ENCODE data around the gene SLAMF6. TPM values are rescaled to one million over a fixed set of nuclear protein-coding genes. Genes with fewer than 3 reads are reported as not detected.

Gene SLAMF6
- polyA plus RNA-seq, 2 of the 4 experiments (the other 2 are of a cell fraction), result not detected

- POLR2A ChIA-PET, result no interaction called here
- Histone ChIP-seq H3K27ac (no peak overlapping the region), H3K4me3 (no peak overlapping the region), H3K9me3 (no peaks in the 10 kb centered on the region), H3K4me2 (no peak overlapping the region), H3K4me1 (peaks cover 8% of the 10 kb centered on the region)
- CTCF ChIA-PET, result interaction anchor here (0.5 kb wide), 1 partner anchor 518 kb away, joined by 3 read pairs; no protein-coding TSS in a partner anchor
- 59% methylated on average over 3 of the region's 3 CpGs for WGBS (ENCODE audit: missing lambda C conversion rate)
- no peak for DNase-seq (ENCODE audit: low read depth in 1 of 2, low spot score in 1 of 2)
- no peak for FAIRE-seq
- no peak for TF ChIP-seq FOSL2 (IDR thresholded peaks at IDR 0.05)
- no peak for TF ChIP-seq FOSL2 (CRISPR knock-in tag; IDR thresholded peaks at IDR 0.05)
- no peak for TF ChIP-seq PBX3 (IDR thresholded peaks at IDR 0.05)
- no peak for TF ChIP-seq ZNF302 (CRISPR knock-in tag; IDR thresholded peaks at IDR 0.05)
- no peak for TF ChIP-seq CBX2 (IDR thresholded peaks at IDR 0.05; ENCODE audit: borderline replicate concordance, low read depth)
- no peak for TF ChIP-seq HDAC2 (IDR thresholded peaks at IDR 0.05)
- TF ChIP-seq RFX5 (IDR thresholded peaks at IDR 0.05), result no peak
- TF ChIP-seq CHD4 (IDR thresholded peaks at IDR 0.05; ENCODE audit: borderline replicate concordance), result no peak
- TF ChIP-seq RCOR1 (IDR thresholded peaks at IDR 0.05; ENCODE audit: low read depth, low read length), result no peak
- TF ChIP-seq HES2 (IDR thresholded peaks at IDR 0.05), result no peak
- no peak for TF ChIP-seq EHF (CRISPR knock-in tag; IDR thresholded peaks at IDR 0.05)
- ATAC-seq, result no peak
Measured at GRCh38 chr1:160548183-160548582, 25.1 kb upstream of the SLAMF6 start.

DNA sequence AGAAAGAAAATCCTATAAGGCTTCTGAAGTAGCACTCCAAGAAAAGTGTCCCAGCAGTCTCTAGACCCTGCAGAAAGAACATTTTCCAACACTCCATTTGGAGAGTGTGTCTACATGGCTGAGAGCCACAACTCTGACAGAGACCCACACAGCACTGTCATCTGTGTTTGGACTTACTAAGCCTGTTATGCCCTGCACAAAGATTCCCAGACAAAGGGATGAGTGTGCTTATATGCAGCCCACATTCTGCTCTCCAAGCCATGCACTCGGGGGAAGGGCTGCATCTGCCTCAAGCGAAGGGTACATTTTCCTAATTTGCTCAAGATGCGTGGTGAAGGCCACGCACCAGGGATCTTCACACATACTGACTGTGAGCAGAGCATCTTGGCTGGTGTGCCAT lies 24.4 kb upstream of the SLAMF6 start:
- Histone ChIP-seq H3K4me3 (no peak overlapping the region), H3K4me2 (no peak overlapping the region), H3K4me1 (peaks cover 16% of the 10 kb centered on the region), H3K27ac (no peak overlapping the region), H3K9me3 (no peaks in the 10 kb centered on the region)
- TF ChIP-seq GATA3 (IDR thresholded peaks at IDR 0.05; ENCODE audit: borderline replicate concordance), result no peak
- TF ChIP-seq, protein P1, sequence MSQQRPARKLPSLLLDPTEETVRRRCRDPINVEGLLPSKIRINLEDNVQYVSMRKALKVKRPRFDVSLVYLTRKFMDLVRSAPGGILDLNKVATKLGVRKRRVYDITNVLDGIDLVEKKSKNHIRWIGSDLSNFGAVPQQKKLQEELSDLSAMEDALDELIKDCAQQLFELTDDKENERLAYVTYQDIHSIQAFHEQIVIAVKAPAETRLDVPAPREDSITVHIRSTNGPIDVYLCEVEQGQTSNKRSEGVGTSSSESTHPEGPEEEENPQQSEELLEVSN (IDR thresholded peaks at IDR 0.05; ENCODE audit: borderline replicate concordance, low read depth), result no peak
- no peak for TF ChIP-seq HOXA7 (CRISPR knock-in tag; IDR thresholded peaks at IDR 0.05)
- no peak for TF ChIP-seq FOXS1 (CRISPR knock-in tag; IDR thresholded peaks at IDR 0.05)
- TF ChIP-seq, protein P2, sequence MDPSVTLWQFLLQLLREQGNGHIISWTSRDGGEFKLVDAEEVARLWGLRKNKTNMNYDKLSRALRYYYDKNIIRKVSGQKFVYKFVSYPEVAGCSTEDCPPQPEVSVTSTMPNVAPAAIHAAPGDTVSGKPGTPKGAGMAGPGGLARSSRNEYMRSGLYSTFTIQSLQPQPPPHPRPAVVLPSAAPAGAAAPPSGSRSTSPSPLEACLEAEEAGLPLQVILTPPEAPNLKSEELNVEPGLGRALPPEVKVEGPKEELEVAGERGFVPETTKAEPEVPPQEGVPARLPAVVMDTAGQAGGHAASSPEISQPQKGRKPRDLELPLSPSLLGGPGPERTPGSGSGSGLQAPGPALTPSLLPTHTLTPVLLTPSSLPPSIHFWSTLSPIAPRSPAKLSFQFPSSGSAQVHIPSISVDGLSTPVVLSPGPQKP (IDR thresholded peaks at IDR 0.05; ENCODE audit: low read depth, low read length), result no peak
- TF ChIP-seq ZSCAN20 (CRISPR knock-in tag; IDR thresholded peaks at IDR 0.05), result no peak
- no peak for FAIRE-seq
- no peak for DNase-seq (ENCODE audit: low read depth in 1 of 2, low spot score in 1 of 2)
- ChIA-PET POLR2A (no interaction called here), CTCF (interaction anchor here (0.5 to 0.6 kb wide), 2 partner anchors 399 to 517 kb away, joined by 3 read pairs; no protein-coding TSS in a partner anchor)
- no peak for ATAC-seq
- 88% methylated on average over 4 of the region's 4 CpGs for WGBS (ENCODE audit: missing lambda C conversion rate)

DNA sequence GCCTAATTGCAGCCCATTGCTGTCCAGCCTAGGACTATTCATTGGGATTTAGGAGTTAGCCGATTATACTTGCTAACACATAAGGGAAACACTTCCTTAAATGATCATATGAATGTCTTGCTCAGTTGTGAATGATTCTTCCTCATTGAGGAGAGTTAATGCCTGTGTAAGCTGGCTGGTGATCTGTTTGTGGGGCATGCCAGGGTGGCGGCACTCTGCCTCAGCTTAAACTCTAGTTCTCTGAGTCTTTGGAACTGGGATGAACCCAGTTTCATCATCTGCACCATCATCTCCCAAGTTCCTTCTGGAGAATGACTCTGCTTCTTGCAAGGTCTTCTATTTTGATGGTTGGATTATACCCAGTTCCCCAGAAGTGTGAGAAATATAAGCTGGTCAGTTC lies 23.9 kb upstream of the SLAMF6 start:
- WGBS (ENCODE audit: missing lambda C conversion rate), result 90% methylated on average over 2 of the region's 2 CpGs

More for the DNA sequence above, 23.9 kb upstream of the SLAMF6 start:
- H3K9me3 ChIP-seq, result no peaks in the 10 kb centered on the region
- no peak overlapping the region for H3K4me3 ChIP-seq
- TF ChIP-seq ZFP36 (IDR thresholded peaks at IDR 0.05; ENCODE audit: borderline replicate concordance, partially characterized antibody) (no peak), EP300 (IDR thresholded peaks at IDR 0.05) (no peak), ZC3H11A (IDR thresholded peaks at IDR 0.05) (no peak), BCL3 (IDR thresholded peaks at IDR 0.05) (no peak)
- TF ChIP-seq, protein P3, sequence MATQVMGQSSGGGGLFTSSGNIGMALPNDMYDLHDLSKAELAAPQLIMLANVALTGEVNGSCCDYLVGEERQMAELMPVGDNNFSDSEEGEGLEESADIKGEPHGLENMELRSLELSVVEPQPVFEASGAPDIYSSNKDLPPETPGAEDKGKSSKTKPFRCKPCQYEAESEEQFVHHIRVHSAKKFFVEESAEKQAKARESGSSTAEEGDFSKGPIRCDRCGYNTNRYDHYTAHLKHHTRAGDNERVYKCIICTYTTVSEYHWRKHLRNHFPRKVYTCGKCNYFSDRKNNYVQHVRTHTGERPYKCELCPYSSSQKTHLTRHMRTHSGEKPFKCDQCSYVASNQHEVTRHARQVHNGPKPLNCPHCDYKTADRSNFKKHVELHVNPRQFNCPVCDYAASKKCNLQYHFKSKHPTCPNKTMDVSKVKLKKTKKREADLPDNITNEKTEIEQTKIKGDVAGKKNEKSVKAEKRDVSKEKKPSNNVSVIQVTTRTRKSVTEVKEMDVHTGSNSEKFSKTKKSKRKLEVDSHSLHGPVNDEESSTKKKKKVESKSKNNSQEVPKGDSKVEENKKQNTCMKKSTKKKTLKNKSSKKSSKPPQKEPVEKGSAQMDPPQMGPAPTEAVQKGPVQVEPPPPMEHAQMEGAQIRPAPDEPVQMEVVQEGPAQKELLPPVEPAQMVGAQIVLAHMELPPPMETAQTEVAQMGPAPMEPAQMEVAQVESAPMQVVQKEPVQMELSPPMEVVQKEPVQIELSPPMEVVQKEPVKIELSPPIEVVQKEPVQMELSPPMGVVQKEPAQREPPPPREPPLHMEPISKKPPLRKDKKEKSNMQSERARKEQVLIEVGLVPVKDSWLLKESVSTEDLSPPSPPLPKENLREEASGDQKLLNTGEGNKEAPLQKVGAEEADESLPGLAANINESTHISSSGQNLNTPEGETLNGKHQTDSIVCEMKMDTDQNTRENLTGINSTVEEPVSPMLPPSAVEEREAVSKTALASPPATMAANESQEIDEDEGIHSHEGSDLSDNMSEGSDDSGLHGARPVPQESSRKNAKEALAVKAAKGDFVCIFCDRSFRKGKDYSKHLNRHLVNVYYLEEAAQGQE (IDR thresholded peaks at IDR 0.05), result no peak
- FAIRE-seq (no peak), ATAC-seq (no peak), DNase-seq (ENCODE audit: low read depth in 1 of 2, low spot score in 1 of 2) (no peak)
- ChIA-PET POLR2A (no interaction called here), CTCF (interaction anchor here (0.6 kb wide), 1 partner anchor 399 kb away, joined by 3 read pairs; no protein-coding TSS in a partner anchor)
- no peak overlapping the region for H3K4me2 ChIP-seq
- H3K4me1 ChIP-seq, result peaks cover 21% of the 10 kb centered on the region
- H3K27ac ChIP-seq, result no peak overlapping the region

All from A549 (cell line).